HPDE6-E6E7 (cell line): ENCODE results near the gene TRPM8.
"Not testable (repeated sequence)": the region's sequence is repeated elsewhere in the genome, so short reads cannot be mapped to it uniquely, and the experiment has no call there.

ENCODE experiments used
- DNase-seq: peaks from one replicate; pipeline ENCODE4 v3.0.0; 2011; ENCODE audit warnings: missing footprints; ENCODE audit errors: extremely low spot score

TRPM8 gene

GRCh38 chr2:233938676-233939370 is 21.6 kb downstream of the TRPM8 start:
- no peak for DNase-seq

- no peak for DNase-seq
Observed at GRCh38 chr2:233940376-233941276, 23.5 kb downstream of the TRPM8 start.

GRCh38 chr2:233942731-233943130 is 25.6 kb downstream of the TRPM8 start:
- DNase-seq, result no peak

DNA sequence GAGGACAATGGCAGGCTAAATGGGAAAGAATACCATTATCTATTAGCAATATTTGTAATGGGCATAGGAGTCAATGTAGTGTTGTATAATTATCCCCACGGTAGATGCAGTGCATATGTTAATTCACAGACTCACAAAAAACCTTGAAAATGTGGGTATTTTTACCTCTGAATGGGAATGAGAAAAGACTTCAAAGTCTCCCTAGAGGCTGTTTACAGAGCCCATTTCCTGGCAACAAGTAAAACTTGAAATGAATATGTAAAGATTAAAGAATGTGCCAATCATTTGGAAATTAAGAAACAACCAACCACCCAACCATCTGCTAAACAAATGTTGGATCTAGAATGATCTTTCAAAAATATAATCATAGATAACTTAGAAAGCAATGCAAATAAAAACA is 27.1 kb downstream of the TRPM8 start:
- DNase-seq, result no peak

DNA sequence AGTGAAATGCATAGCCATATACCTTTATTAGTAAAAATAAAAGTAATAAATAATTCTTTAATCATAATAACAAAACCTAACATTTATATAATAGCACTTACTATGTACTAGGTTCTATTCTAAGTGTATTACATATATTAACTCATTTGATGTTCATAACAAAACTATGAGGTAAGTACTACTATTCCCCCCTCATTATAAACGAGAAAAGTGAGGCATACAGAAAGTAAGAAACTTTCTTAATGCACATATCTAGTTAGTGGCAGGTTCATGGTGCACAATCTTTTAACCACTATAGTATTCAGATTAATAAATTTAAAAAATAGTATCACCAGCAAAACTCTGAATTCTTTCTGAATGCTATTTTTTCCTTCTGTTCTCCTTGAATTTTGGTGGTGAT is 27.5 kb downstream of the TRPM8 start:
- no peak for DNase-seq

- no peak for DNase-seq
Observed at GRCh38 chr2:233945146-233945545, 28.0 kb downstream of the TRPM8 start.

DNA sequence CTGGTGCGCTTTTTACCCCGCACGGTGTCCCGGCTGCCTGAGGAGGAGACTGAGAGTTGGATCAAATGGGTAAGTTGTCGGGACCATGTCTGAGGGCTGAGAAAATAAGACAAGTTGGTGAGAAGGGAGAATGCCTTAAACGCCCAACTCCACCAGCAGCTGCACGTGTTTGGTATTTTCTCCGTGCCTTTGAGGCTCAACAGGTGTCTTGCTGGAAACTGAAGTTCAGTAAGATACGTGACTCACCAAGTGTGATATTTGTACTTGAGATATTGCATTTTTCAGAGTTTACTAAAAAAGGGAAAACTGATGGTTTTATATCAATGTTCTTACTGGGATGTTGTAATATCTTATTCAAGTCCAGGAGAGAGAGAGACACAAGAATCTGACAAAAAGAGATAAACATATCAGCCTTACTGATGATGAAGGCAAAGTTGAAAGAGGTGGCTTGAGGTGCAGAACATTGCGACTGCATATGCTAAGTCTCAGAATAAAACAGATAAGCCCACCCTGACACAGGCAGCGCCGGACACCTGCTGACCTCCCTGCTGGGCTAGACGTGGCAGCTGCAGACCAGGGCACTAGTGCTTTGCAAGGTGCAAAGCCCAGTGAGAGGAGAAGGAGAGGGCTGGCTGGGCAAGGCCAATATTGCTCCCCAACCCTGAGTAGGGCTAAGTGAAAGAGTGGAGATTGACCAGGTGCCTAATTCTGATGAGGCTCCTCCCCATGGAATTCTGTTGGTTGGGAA is 33.1 kb downstream of the TRPM8 start:
- DNase-seq, result no peak

GRCh38 chr2:233952335-233952734 is 35.2 kb downstream of the TRPM8 start:
- no peak for DNase-seq

- DNase-seq, result no peak
Observed at GRCh38 chr2:233953087-233953801, 36.1 kb downstream of the TRPM8 start.

- DNase-seq, result no peak
Observed at GRCh38 chr2:233960203-233960602, 43.0 kb downstream of the TRPM8 start.

DNA sequence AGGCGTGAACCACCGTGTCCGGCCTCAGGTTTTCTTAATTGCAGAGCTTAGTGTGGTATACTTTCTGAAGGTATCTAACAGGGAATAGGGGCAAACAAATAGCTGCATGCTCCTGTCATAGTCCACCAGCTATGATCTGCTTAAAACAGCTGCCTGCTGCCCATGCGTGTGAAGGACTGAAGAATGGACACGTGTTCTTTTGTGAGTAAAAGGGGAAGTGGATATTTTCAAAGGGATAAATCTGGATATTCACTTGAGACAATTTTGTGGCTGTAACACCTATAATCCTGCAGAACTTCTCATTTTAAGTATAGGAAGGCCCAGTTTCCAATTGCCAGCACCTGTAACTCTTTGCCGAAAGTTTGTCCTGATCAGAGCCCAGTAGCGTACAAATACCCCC is 44.7 kb downstream of the TRPM8 start:
- no peak for DNase-seq

GRCh38 chr2:233964581-233964980 is 47.4 kb downstream of the TRPM8 start:
- DNase-seq, result no peak

GRCh38 chr2:233965032-233965603 is 47.9 kb downstream of the TRPM8 start:
- DNase-seq, result no peak

DNA sequence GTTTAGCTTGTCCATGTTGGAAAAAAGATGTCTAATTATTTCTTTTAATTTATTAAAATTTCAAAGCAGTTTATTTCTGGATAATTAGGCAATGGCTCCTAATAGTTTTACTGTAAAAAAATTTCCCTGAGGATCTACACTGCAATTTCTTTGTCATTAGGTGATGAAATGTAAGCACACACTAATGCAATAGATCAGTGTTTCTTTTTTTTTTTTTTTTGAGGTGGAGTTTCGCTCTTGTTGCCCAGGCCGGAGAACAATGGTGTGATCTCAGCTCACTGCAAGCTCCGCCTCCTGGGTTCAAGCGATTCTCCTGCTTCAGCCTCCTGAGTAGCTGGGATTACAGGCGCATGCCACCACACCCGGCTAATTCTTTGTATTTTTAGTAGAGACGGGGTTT is 48.5 kb downstream of the TRPM8 start:
- not testable (repeated sequence) for DNase-seq

DNA sequence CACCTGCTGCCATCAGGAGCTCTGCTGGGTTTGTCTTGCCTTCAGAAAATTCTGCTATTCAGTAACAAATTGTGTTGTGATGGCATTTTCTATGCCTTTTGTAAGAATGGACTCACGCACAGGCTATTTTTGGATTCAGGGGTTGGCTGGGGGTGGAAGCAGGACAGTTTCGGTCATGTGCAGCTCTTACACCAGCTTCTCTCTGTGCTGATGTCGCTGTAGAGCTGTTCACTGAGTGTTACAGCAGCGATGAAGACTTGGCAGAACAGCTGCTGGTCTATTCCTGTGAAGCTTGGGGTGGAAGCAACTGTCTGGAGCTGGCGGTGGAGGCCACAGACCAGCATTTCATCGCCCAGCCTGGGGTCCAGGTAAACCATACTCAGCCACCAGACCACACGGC is 49.2 kb downstream of the TRPM8 start:
- no peak for DNase-seq

DNA sequence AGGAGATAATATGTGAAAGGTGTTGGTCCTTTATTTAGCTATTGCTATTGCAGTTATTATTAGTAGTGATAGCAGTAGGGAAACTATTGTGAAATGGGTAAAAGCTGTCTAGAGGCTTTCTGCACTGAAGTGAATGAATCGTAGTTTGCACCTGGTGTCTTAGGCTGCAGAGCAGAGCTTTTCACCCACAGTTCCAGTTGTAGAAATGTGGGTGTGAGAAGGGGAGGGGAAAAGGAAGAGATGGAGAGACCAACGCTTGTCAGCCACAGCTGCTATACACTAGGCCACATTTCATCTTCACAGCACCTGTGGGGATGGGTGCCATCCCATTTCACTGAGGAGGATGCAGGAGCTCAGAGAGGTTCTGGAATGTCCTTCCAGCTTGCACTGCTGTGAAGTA is 50.0 kb downstream of the TRPM8 start:
- no peak for DNase-seq

GRCh38 chr2:233968556-233968955 is 51.4 kb downstream of the TRPM8 start:
- DNase-seq, result no peak

DNA sequence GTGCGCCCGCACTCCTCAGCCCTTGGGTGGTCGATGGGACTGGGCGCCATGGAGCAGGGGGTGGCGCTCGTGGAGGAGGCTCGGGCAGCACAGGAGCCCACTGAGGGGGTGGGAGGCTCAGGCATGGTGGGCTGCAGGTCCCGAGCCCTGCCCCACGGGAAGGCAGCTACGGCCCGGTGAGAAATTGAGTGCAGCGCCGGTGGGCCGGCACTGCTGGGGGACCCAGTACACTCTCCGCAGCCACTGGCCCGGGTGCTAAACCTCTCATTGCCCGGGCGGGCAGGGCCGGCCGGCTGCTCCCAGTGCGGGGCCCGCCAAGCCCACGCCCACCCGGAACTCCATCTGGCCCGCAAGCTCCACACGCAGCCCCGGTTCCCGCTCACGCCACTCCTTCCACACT is 55.3 kb downstream of the TRPM8 start:
- DNase-seq, result not testable (repeated sequence)

- peak; percentile 39 for DNase-seq
Observed at GRCh38 chr2:233972941-233973575, 55.9 kb downstream of the TRPM8 start.

- no peak for DNase-seq
Observed at GRCh38 chr2:233973786-233974185, 56.6 kb downstream of the TRPM8 start.

GRCh38 chr2:233974530-233975071 is 57.4 kb downstream of the TRPM8 start:
- peak; percentile 82 for DNase-seq
